ENCODE data around the gene ZNF853.
A peak's percentile ranks its signal among the peaks of the same experiment; 100 is the strongest.
"Not testable (repeated sequence)": the region's sequence is repeated elsewhere in the genome, so short reads cannot be mapped to it uniquely, and the experiment has no call there.

Gene ZNF853

DNA sequence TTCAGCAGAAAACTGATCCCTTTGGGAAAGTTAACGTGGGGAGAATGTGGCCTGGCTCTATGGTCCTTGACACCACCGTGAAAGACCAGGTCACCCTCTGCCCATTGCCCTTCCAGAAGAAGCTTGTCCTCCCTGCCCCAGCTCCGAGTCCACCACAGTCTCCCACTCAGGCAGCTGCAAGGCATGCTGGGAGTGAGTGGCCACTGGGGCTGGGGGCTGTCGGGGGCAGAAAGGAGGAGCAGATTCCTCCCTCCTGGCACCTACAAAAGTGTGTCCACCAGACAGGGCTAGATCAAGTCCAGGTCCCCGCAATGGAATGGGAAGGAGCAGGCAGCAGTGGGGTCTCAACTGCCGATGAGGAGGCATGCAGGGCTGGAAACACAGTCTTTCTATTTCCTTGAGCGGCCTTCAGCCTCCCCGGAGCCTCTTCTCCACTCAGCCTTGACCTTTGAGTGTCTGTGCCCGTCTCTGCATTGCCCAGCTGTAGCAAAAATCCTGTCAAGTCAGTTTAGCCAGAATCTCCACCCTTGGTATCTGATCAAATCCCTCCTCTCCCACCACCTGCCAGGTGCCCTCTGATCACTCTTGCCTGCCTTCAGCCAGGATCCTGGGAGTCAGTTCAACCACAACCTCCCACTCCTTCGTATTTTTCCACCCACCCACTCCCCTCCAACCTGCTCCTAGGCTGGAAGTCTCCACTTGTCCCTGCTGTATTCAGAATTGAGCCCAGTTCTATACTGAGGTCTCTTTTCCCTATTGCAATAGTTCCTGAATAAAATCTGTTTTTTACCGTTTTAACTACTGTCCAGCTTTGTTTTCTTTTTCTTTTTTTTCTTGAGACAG lies 14.8 kb downstream of the ZNF853 start:
- DNase-seq (ENCODE audit: low read depth, low spot score), result no peak
- POLR2A ChIA-PET, result no interaction called here
- H3K4me3 ChIP-seq (ENCODE audit: low read depth, low read length), result no peak overlapping the region
- TF ChIP-seq, protein P1, sequence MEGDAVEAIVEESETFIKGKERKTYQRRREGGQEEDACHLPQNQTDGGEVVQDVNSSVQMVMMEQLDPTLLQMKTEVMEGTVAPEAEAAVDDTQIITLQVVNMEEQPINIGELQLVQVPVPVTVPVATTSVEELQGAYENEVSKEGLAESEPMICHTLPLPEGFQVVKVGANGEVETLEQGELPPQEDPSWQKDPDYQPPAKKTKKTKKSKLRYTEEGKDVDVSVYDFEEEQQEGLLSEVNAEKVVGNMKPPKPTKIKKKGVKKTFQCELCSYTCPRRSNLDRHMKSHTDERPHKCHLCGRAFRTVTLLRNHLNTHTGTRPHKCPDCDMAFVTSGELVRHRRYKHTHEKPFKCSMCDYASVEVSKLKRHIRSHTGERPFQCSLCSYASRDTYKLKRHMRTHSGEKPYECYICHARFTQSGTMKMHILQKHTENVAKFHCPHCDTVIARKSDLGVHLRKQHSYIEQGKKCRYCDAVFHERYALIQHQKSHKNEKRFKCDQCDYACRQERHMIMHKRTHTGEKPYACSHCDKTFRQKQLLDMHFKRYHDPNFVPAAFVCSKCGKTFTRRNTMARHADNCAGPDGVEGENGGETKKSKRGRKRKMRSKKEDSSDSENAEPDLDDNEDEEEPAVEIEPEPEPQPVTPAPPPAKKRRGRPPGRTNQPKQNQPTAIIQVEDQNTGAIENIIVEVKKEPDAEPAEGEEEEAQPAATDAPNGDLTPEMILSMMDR (IDR thresholded peaks at IDR 0.05; ENCODE audit: insufficient read depth, low read length, missing control alignments), result no peak
- CTCF ChIA-PET, result interaction anchor here (1.3 kb wide), 1 partner anchor 71 kb away, joined by 3 read pairs; no protein-coding TSS in a partner anchor

DNA sequence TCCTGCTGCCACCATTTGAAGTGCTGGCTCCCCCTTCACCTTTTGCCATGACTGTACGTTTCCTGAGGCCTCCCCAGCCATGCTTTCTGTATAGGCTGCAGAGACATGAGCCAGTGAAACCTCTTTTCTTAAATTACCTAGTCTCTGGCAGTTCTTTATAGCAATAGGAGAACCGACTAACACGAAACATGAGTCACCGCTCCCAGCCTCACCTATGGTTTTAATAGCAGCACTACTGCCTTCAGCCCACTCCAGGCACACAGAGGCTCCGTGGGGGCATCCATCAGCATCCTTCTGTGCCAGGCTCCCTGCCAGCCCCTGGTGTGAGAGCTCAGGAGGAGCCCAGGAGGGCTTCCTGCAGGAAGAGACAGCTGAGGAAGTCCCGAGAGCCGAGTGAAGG lies 16.2 kb downstream of the ZNF853 start:
- ChIA-PET CTCF (no interaction called here), POLR2A (no interaction called here)
- no peak overlapping the region for H3K4me3 ChIP-seq (ENCODE audit: low read depth, low read length)
- no peak for DNase-seq (ENCODE audit: low read depth, low spot score)
- TF ChIP-seq, protein P1 (IDR thresholded peaks at IDR 0.05; ENCODE audit: insufficient read depth, low read length, missing control alignments), result no peak

DNA sequence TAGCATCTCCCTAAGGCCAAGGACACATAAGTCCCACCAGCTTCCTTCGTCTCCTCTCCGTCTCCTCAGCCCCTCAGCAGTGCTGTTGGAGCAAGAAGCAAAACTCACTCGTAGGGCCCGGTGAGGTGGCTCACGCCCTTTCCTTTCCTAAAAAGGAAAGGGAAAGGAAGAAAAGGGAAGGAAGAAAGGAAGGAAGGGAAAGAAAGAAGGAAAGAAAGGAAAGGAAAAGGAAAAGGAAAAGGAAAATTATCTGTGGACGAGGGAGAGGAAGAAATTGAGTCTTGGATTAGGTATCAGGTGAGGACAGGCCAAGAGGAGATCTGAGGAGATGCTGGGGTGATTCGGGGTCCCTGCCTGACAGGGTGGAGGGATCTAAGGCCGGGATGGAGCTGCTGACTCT lies 18.6 kb downstream of the ZNF853 start:
- TF ChIP-seq, protein P1 (IDR thresholded peaks at IDR 0.05; ENCODE audit: insufficient read depth, low read length, missing control alignments), result no peak
- H3K4me3 ChIP-seq (ENCODE audit: low read depth, low read length), result no peak overlapping the region
- ChIA-PET CTCF (no interaction called here), POLR2A (no interaction called here)
- no peak for DNase-seq (ENCODE audit: low read depth, low spot score)

DNA sequence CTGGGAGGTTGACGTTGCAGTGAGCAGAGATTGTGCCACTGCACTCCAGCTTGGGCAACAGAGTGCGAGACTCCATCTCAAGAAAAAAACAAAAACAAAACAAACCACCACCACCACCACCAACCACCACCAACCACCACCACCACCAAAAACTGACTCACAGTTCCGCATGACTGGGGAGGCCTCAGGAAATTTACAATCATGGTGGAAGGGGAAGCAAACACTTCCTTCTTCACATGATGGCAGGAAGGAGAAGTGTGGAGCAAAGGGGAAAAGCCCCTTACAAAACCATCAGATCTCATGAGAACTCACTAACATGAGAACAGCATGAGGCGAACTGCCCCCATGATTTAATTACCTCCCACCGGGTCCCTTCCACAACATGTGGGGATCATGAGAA lies 19.6 kb downstream of the ZNF853 start:
- POLR2A ChIA-PET; H3K4me3 ChIP-seq (ENCODE audit: low read depth, low read length); DNase-seq (ENCODE audit: low read depth, low spot score): not testable (repeated sequence)
- CTCF ChIA-PET, result interaction anchor here (1.4 kb wide), 1 partner anchor 42 kb away, joined by 3 read pairs; no protein-coding TSS in a partner anchor

DNA sequence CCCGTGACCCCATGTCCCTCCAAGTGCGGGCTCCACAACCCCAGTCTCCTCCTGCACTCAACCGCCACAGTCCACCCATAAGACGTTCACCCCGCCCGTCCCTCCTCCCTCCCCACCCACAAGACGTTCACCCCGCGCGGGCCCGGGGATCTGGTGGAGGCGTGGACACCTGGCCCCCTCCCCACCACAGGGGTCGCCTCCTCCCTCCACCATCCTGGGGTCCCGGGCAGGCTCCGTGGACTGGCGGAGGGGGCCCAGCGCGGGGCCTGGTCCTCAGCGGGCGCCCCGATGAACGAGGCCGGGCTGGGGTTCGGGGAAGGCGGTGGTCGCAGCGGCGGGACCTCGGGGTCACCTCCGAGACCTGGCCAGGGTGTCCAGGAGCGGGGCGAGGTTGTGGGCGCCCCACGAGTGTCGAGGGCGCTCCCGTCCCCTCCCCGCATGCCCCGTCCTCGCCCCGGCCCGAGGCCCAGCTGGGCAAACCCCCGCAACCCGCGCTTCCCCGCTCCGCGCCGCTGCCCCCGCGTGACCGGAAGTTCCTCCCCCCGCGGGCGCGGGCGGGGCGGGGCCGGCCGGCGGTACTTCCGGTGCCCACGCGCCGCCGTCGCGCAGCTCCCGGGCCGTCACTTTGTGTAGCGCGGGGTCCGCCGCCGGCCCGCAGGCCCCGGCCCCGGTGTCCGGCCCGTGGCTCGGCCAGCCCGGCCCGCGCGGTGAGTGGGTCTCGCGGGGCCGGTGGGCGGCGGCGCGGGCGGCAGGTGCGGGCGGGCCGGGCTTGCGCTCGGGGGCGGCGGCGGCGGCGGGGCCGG lies 21.5 kb downstream of the ZNF853 start, which contains the start of gene ZNF316:
TSS of gene ZNF316 (plus strand) at position 578 of the 803 bp plus-strand sequence. CDS start 5,092 bp downstream, outside the sequence.
- POLR2A ChIA-PET, result interaction anchor here (0.5 to 0.9 kb wide), 2 partner anchors 13 to 26 kb away, joined by 3 to 4 read pairs; no protein-coding TSS in a partner anchor
- no peak for DNase-seq (ENCODE audit: low read depth, low spot score)
- H3K4me3 ChIP-seq (ENCODE audit: low read depth, low read length), result peak within 1 kb of the TSS; percentile 69
- CTCF ChIA-PET, result interaction anchor here (0.7 kb wide), 1 partner anchor 46 kb away, joined by 3 read pairs; no protein-coding TSS in a partner anchor
- TF ChIP-seq, protein P1 (IDR thresholded peaks at IDR 0.05; ENCODE audit: insufficient read depth, low read length, missing control alignments), result no peak

DNA sequence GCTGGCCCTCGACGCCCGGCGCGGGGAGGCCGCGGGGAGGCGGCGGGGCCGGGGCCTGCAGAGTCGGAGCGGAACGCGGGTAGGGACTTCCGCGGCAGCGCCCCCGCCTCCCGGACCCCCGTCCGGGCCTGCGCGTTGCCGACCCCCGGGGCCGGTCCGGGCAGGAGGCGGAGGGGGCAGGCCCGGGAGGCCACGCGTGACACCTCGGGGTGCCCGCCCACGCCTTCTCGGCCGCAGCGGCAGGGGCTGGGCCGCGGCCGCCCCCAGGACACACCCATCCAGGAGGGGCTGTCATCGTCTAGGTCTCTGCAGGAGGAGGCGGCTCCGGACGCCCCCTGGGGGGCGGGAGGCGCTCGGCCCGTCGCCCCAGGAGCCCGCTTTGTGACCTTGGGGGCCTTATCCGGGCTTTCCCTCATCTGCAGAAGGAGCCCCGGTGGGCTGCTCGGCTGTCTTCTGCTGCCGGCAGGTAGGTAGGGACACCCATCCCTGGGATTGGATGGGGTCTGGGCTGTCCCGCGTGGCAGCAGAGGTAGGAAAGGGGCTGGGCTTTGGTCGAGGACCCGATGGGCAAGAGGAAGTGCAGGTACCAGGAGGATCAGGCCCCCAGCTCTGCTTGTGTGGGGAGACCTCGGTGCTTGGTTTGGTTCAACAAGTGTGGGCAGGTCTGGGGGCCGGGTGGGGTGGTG lies 22.3 kb downstream of the ZNF853 start:
- ChIA-PET POLR2A (interaction anchor here (0.9 kb wide), 1 partner anchor 12 kb away, joined by 4 read pairs; no protein-coding TSS in a partner anchor), CTCF (interaction anchor here (1.0 kb wide), 1 partner anchor 13 kb away, joined by 3 read pairs; no protein-coding TSS in a partner anchor)
- no peak for DNase-seq (ENCODE audit: low read depth, low spot score)
- peak overlapping the region; percentile 69 for H3K4me3 ChIP-seq (ENCODE audit: low read depth, low read length)
- TF ChIP-seq, protein P1 (IDR thresholded peaks at IDR 0.05; ENCODE audit: insufficient read depth, low read length, missing control alignments), result peak; percentile 33
